ENCODE data around the gene MTFP1.

GRCh38 chr22:30445438-30446145 lies 20.0 kb downstream of the MTFP1 start:
- TF ChIP-seq CTCF (conservative IDR thresholded peaks at IDR 0.05; ENCODE audit: low read depth, low read length) (no peak), EZH2phosphoT487 (IDR thresholded peaks at IDR 0.05; ENCODE audit: borderline replicate concordance, low read length) (no peak), EZH2 (IDR thresholded peaks at IDR 0.05; ENCODE audit: low read length, unreplicated experiment) (no peak)

Measured in PC-3 (cell line).